ENCODE results near the gene ADAMTSL1. TPM values are rescaled to one million over a fixed set of nuclear protein-coding genes. Genes with fewer than 3 reads are reported as not detected.

The ADAMTSL1 gene
- polyA plus RNA-seq, 2 of the 4 experiments (the other 2 are of a cell fraction), result 0.03 TPM; not detected in 1

- TF ChIP-seq KDM5A (IDR thresholded peaks at IDR 0.05), result no peak
- TF ChIP-seq JUN (IDR thresholded peaks at IDR 0.05), result no peak
- no peak for TF ChIP-seq HDAC2 (IDR thresholded peaks at IDR 0.05)
- TF ChIP-seq ESRRA (IDR thresholded peaks at IDR 0.05; ENCODE audit: borderline replicate concordance, low read length), result no peak
- no peak for DNase-seq (ENCODE audit: low read depth in 1 of 2, low spot score in 1 of 2)
- ChIA-PET CTCF (interaction anchor here (0.5 to 0.9 kb wide), 2 partner anchors 19 to 241 kb away, joined by 3 read pairs; no protein-coding TSS in a partner anchor), POLR2A (no interaction called here)
- H3K4me2 ChIP-seq, result no peak overlapping the region
- 31% methylated on average over 5 of the region's 5 CpGs for WGBS (ENCODE audit: missing lambda C conversion rate)
- no peak for FAIRE-seq
- no peaks in the 10 kb centered on the region for H3K9me3 ChIP-seq
- no peak overlapping the region for H3K27ac ChIP-seq
- ATAC-seq, result no peak
- H3K4me3 ChIP-seq, result no peak overlapping the region
- H3K4me1 ChIP-seq, result no peaks in the 10 kb centered on the region
Measured at GRCh38 chr9:18496256-18497000, 22.5 kb downstream of the ADAMTSL1 start.

- ATAC-seq, result no peak
- CTCF ChIA-PET, result no interaction called here
- WGBS (ENCODE audit: missing lambda C conversion rate), result 50% methylated on average over 3 of the region's 3 CpGs
Measured at GRCh38 chr9:18499062-18499461, 25.1 kb downstream of the ADAMTSL1 start.

GRCh38 chr9:18499980-18500379 is 26.0 kb downstream of the ADAMTSL1 start:
- no peaks in the 10 kb centered on the region for H3K4me1 ChIP-seq
- TF ChIP-seq NFE2L2 (conservative IDR thresholded peaks at IDR 0.05; ENCODE audit: low read length) (no peak), KDM5A (IDR thresholded peaks at IDR 0.05) (no peak), JUNB (IDR thresholded peaks at IDR 0.05) (no peak), FOSB (CRISPR knock-in tag; IDR thresholded peaks at IDR 0.05) (no peak), HDAC2 (IDR thresholded peaks at IDR 0.05) (no peak), RCOR1 (IDR thresholded peaks at IDR 0.05; ENCODE audit: low read depth, low read length) (no peak), MAZ (IDR thresholded peaks at IDR 0.05; ENCODE audit: borderline replicate concordance, low read depth, low read length) (no peak), PHF8 (IDR thresholded peaks at IDR 0.05; ENCODE audit: borderline replicate concordance, low read depth) (no peak), ESRRA (IDR thresholded peaks at IDR 0.05; ENCODE audit: borderline replicate concordance, low read length) (no peak)
- H3K27ac ChIP-seq, result no peak overlapping the region
- DNase-seq (ENCODE audit: low read depth in 1 of 2, low spot score in 1 of 2) (no peak), FAIRE-seq (no peak), ATAC-seq (no peak)
- no peak overlapping the region for H3K4me3 ChIP-seq
- WGBS (ENCODE audit: missing lambda C conversion rate), result 0% methylated on average over 1 of the region's 1 CpG
- H3K9me3 ChIP-seq, result no peaks in the 10 kb centered on the region
- H3K4me2 ChIP-seq, result no peak overlapping the region
- CTCF ChIA-PET, result no interaction called here
- POLR2A ChIA-PET, result no interaction called here

More at GRCh38 chr9:18499062-18499461, 25.1 kb downstream of the ADAMTSL1 start:
- no peak for FAIRE-seq
- H3K4me3 ChIP-seq, result no peak overlapping the region
- no peak overlapping the region for H3K4me2 ChIP-seq
- no peak for TF ChIP-seq FOSL2 (IDR thresholded peaks at IDR 0.05)
- no peak for TF ChIP-seq FOSL2 (CRISPR knock-in tag; IDR thresholded peaks at IDR 0.05)
- no peak for TF ChIP-seq EHF (CRISPR knock-in tag; IDR thresholded peaks at IDR 0.05)
- TF ChIP-seq SMC3 (IDR thresholded peaks at IDR 0.05), result no peak
- no peak for TF ChIP-seq POLR2A (IDR thresholded peaks at IDR 0.05; ENCODE audit: low read length)
- TF ChIP-seq NFE2L2 (conservative IDR thresholded peaks at IDR 0.05; ENCODE audit: low read length), result no peak
- TF ChIP-seq ZFP36 (IDR thresholded peaks at IDR 0.05; ENCODE audit: borderline replicate concordance, partially characterized antibody), result no peak
- TF ChIP-seq HOXB13 (CRISPR knock-in tag; IDR thresholded peaks at IDR 0.05; ENCODE audit: low read depth), result no peak
- no peak for TF ChIP-seq USF2 (IDR thresholded peaks at IDR 0.05)
- POLR2A ChIA-PET, result no interaction called here
- no peak overlapping the region for H3K27ac ChIP-seq
- DNase-seq (ENCODE audit: low read depth in 1 of 2, low spot score in 1 of 2), result no peak
- no peaks in the 10 kb centered on the region for H3K4me1 ChIP-seq
- H3K9me3 ChIP-seq, result no peaks in the 10 kb centered on the region

GRCh38 chr9:18500451-18500850 is 26.5 kb downstream of the ADAMTSL1 start:
- ATAC-seq (no peak), FAIRE-seq (no peak), DNase-seq (ENCODE audit: low read depth in 1 of 2, low spot score in 1 of 2) (no peak)
- Histone ChIP-seq H3K4me1 (no peaks in the 10 kb centered on the region), H3K9me3 (no peaks in the 10 kb centered on the region), H3K27ac (no peak overlapping the region), H3K4me2 (no peak overlapping the region), H3K4me3 (no peak overlapping the region)
- CTCF ChIA-PET, result interaction anchor here (1.1 kb wide), 1 partner anchor 10 kb away, joined by 3 read pairs; no protein-coding TSS in a partner anchor
- POLR2A ChIA-PET, result no interaction called here
- no peak for TF ChIP-seq E2F6 (IDR thresholded peaks at IDR 0.05; ENCODE audit: borderline replicate concordance, low read depth)
- no peak for TF ChIP-seq FOSB (CRISPR knock-in tag; IDR thresholded peaks at IDR 0.05)
- WGBS (ENCODE audit: missing lambda C conversion rate), result 20% methylated on average over 1 of the region's 1 CpG
